Stimulated activated CD8-positive, alpha-beta memory T cell treated with anti-CD3 and anti-CD28 coated beads, Interleukin-7, amount 100 ng/mL, for 24 hours (primary cell): ENCODE measurements around the gene TENM4.

ENCODE experiments used
- DNase-seq: peaks from one replicate; pipeline ENCODE4 v3.0.0-alpha.2; 2020; ENCODE audit warnings: low read depth

The TENM4 gene

DNA sequence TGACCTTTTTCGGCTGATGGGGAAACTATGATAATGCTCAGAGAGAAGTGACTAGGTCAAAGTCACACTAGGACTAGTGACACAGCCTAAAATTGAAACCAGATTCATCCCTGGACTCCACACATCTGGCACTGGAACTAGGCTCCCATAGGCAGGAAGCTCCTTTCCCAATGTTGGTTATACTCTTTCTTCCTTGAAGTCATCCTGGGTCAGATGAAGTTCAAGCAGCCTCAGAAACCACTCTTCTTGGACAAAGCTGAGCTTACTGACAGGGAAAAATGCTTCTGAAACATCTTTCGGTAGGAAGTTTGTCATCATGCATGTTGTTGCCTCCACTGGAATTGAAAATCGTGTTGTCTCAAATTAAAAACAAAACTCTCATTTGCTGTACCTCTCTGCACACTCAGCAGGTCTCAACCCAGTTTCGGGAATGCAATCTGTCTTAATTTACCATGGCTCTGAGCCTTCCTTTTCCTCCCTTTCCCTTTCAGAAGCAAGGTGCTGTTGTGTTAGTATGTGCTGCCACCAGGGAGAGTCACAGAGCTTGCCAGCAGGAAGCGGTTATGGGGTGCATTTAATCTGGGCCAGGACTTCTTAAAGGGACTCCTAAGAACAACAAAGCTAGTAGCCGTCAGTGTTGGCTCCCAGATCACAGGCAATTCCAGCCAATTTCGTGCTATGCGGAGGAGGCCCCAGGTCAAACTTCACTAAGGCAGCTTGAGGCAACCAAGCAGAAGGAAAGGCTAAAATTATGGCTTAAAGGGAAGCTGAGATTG is 384.8 kb downstream of the TENM4 start:
- no peak for DNase-seq

DNA sequence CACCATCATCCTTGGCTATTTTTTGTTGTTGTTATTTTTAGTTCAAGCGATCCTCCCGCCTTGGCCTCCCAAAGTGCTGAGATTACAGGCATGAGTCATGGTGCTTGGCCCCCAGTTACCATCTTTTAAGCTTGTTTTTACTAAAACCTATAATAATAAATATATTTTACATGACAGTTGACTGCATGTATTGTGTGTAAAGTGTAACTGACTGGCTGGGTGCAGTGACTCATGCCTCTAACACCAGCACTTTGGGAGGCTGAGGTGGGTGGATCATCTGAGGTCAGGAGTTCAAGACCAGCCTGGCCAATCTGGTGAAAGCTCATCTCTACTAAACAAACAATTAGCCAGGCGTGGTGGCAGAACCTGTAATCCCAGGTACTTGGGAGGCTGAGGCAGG is 386.2 kb downstream of the TENM4 start:
- no peak for DNase-seq

DNA sequence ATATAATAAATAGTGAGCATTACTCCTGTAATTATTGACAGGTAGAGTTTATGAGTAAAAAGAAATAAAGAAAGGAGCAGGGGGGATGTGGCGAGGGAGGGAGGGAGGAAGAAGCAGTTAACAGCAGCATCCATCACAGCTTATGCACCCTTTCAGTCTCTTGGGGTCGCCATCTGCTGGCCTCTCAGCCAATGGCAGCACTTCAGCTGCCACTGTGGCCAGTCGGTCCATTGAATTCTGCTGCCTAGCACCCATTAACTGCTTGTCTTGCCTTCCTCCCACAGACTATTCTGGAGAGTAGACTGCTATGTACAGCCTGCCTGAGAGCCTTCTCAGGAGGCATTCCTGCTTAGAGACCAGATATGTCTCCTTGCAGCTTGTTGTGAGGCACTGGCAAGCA is 388.3 kb downstream of the TENM4 start:
- DNase-seq, result no peak

DNA sequence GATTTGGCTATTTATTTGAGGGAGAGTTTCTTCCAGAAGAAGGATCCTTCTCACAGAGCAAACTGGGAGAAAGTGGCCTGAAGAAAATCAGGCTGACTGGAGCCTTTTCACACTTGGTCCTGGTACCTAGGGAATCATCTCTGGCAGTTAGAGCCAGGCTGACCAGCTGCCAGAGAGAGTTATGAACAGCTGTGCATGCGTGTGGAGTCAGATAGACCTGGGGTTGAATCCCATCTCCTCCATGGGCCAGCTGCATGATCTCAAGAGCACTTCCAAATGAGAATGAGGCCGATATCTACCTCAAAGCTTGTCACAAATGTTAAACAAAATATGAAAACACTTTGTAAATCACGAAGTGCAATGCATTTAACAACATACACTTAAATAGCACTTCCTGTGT is 390.0 kb downstream of the TENM4 start:
- no peak for DNase-seq

DNA sequence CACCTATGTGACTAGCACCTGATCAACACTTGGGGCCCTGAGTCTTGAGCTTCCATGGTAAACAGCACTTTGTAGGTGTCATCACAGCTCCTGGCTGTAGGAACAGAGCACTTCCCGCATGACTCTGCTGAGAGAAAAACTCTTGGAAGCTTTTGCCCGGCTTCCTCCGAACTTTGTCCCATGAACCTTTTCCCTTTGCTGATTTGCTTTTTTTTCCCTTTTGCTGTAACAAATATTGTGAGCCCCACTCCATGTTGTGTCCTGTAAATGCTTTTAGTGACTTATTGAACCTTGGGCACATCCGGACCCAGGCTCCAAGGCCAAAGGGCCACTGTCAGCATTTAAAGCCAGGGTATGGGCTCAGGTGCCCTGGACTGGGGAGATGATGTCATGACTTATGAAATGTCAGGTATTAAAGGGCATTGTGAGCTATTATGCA is 391.1 kb downstream of the TENM4 start:
- no peak for DNase-seq

DNA sequence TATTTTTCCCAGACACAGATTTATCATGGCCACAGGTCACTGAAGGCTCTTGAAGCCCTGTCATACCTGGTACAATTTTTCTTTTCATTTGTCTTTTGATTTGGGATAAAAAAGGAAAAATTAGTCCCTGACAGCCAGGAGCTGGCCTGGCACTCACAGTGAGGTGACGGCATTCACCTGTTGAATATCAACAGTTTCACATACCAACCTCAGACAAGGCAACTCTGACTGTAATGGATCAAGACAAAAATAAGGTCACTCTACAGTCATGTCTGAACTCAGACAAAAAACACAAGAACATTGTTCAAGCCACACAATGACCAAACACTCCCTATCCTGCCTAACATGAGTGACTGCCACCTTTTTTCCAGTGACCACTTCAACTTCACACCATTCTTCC is 392.9 kb downstream of the TENM4 start:
- DNase-seq, result no peak

DNA sequence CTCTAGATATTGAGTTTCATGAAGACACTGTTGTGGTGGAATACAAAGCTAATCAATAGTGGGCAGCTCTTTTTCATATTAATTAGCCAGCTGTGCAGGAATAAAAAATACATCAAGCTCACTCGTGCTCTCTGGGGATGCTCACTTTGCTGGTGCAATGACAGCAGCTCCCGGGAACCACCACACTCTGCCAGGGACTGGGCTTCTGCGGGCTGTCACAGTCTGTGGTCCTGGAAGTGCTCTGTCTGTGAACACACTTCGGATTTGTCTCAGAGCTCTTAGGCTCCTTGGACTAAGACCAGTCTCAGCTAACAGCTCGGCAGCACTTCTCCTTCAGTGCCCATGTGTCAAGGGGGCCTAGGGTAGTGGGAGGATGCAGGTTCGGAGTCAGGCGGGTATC is 393.5 kb downstream of the TENM4 start:
- DNase-seq, result no peak

DNA sequence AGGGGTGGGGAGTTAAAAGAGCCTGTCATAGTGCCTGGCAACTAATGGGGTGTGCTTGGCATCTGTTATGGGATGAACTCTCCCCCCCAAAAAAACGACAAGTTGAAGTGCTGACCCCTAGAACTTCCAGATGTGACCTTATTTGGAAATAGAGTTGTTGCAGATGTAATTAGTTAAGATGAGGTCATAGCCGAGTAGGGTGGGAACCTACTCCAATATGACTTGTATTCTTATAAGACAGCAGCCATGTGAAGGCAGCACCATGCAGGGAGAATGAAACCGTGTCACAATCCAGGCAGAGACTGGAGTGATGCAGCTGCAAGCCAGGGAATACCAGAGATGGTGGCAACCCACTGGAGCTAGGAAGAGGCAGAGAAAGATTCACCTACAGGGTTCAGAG is 394.5 kb downstream of the TENM4 start:
- no peak for DNase-seq

DNA sequence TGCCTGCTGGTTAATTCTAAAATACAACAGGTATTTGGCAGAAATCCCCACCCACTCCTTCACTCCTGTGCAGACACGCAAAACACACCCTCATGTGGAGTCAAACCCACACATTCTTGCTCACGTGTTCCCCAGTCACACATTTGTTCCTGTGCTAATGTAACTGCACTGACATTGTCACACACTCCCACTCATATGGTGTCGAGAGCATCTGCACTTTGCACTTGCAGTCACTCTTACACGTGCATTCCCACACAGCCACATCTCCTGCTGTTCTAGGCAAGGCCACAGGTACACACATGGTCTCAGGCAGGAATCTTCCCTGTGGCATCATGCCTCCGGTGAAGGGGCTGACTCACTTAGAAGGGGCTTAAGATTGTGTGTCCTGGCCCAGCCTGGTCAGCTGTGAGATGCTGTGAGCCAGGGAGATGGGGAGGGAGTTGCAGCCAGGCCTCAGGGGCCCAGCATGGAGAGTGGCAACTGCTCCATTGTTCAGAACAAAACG is 395.0 kb downstream of the TENM4 start:
- no peak for DNase-seq

DNA sequence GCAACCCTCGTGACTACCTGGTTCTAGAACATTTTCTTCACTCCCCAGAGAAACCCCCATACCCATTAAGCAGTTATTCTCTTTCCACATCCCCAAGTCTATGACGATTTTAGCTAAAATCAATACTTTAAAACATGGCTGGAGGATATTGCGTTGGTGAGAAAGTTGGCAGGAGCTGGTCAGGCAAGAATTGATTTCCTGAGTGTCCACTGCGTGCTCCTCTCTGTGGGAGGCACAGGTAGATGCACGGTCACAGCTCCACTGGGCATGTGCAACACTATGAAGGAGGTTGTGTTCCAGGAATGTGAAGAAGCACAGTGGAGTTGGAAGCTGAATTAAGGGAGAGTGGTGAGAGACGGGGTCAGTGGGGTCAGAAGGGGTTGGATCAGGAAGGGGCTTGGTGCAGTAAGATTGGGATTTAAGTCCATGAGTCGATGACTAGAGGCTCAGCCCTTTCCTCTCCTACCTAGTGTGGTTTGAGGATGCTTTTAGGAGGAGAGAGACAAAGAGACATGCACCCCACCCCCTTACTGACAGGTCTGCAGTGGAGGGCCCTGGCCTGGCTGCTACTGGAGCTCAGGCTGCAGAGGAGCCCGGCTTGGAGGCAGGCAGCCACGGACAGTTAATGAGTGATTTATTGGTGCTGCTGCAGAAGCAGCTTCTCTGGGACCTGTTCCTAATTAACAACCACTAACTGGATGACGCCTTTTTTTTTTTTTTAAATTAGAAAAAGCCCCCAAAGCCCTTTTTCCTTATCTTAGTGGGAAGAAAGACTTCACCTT is 395.6 kb downstream of the TENM4 start:
- no peak for DNase-seq

DNA sequence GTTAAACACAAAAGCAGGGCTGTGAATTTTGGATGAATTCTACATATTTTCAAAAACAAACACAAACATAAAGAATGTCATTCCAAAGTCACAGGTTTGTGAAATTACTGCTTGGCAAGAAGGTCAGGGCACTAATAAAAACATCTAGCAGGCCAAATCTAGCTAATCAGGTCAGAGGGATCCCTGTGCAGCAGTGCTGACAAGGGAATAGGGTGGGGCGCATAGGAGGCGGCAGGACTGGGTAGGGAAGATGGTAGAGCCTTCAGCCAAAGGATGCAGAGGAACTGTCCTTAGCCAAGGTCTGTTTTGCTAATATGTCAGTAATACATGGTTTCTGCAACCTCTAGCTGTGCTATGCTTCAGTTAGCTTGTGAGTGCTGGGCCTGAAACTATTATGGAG is 396.6 kb downstream of the TENM4 start:
- DNase-seq, result no peak

DNA sequence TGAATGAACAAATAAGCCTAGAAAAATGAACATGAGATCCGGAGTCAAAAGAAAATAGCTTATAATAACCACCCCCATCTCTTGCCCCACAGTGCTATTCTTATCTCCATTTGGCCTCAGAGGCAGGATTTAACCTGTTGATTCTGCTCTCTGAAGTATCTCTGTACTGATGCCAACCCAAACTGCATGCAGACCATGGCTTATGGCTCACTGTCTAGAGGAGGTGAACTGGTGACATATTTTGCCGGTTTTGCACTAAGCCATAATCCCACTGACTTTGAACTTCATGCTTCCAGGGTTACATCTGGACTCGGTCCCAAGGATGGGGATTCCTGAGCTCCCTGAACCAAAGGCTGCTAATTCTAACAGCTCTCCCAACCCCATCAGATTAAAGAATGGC is 397.1 kb downstream of the TENM4 start:
- no peak for DNase-seq

DNA sequence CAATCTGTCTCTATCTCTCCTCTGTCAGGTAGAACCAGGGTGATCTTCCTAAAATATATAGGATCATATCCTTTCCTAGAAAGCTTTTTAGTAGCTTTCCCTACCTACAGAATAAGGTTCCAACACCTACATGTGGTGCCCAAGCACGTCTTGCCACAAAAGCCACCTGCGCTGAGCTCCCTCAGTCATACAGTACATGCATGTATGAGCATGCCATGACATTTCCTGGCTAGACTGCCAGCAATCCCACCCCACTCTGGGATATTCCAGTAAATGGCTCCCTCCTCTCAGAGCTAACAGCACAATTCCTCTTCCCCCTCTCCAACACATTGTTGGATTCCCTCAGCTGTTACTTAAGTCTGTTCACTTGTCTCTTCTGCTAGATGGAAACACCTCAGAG is 398.0 kb downstream of the TENM4 start:
- no peak for DNase-seq

DNA sequence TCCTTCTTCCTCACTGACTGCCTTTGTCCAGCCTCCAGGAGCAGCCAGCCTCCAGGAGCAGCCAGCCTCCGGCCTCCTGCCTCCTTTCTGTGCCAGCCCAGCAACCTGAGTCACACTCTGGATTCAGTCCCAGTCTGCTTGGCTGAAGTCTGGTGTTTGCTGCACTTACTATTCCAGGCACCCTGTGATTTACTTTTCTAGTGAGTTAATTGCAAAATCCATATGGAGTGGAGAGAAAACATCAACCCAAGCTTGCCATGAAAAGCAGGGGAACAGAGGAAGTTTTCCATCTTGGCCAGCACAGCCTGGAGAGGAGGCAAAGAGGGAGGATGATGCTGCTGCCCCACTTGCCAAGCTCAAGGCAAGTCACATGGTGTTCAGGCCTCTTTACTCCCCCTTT is 400.5 kb downstream of the TENM4 start:
- DNase-seq, result no peak

DNA sequence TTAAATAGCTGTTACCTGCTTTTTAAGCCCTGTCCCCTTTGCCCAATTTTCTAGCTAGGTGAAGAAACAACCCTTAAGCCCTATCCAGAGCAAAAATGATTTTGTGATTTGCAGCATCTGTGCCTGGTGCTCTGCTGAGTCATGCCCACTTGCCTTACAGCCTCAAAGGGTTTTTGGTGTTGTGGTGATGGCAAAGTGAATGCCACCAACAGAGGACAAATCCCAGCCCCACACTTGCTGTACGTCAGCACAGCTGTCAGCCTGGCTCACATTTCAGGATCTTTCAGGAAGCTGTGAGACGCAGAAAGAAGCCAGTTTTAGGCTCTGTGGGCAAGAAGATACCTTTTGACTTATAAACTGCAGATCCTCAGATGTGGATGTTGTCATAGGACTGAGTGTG is 401.7 kb downstream of the TENM4 start:
- DNase-seq, result no peak

DNA sequence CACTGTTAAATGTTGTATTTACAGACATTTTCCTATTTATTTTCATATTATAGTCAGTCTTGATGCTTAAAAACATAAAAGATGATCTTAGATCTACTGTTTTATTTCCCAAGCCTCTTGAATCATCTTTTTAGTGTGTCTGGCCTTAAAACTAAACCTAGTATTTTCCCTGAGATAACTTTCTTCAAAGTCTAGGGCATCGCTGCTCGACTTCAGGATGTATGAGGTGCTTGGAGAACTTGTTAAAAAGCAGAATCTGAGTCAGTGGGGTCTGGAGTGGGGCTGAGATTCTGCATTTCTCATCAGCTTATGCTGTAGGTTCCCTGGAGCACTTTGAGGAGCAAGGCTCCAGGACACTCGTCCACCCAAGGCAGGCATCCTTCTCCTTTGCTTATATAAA is 404.9 kb downstream of the TENM4 start:
- no peak for DNase-seq

DNA sequence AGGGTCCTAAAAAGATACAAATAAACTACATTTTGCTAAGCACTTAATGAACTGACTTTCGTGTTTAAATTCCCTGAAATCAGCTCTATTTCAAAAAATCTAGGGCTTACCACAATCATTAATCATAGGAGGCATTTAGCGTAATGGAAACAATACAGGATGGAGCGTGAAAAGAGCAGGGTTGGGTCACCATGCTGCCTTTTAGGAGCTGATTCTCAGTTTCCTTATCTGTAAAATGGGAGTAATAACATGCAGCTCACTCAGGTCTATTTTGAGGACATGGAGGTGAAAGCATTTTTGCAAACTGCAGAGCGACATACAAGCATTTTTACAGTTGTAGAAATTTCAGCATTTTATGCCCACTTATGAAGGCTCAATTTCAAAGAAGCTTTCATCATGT is 407.0 kb downstream of the TENM4 start:
- DNase-seq, result no peak

DNA sequence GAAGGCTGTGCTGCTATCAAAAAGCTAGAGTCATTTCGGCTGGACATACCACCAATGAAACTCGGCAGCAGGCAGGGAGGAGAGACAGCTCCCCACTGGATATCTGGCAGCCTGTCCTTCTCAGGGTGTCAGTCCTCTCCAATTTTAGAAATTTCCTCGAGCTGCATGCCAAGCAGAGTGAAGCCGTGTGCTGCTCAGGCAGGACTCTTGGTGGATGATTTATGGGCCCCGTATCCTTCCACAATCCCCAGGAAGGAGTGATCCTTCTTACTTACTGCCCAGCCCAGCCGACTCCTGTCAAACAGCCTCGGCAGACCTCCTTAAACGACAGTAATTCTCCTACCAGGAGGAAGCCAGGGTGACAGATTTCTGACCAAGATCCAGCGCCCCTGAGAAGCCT is 410.4 kb downstream of the TENM4 start:
- DNase-seq, result no peak

DNA sequence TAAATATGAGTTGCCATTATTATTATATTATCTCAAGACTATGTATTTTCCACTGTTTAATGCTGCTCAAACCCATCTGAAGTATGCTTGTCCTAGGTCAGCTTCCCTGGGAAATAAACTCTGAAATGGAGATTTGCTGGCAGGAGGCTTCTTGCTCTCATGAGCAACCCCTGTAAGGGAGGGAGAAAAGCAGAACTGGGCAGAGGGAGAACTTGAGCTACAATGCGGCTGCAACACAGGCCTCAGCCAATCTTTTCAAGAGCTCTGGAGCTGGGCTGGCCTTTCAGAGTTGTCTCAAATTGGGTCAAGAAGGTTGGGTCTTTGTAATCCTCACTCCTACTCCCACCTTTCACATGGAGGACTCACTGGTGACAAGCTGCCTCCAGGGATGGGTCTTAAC is 412.6 kb downstream of the TENM4 start:
- no peak for DNase-seq

DNA sequence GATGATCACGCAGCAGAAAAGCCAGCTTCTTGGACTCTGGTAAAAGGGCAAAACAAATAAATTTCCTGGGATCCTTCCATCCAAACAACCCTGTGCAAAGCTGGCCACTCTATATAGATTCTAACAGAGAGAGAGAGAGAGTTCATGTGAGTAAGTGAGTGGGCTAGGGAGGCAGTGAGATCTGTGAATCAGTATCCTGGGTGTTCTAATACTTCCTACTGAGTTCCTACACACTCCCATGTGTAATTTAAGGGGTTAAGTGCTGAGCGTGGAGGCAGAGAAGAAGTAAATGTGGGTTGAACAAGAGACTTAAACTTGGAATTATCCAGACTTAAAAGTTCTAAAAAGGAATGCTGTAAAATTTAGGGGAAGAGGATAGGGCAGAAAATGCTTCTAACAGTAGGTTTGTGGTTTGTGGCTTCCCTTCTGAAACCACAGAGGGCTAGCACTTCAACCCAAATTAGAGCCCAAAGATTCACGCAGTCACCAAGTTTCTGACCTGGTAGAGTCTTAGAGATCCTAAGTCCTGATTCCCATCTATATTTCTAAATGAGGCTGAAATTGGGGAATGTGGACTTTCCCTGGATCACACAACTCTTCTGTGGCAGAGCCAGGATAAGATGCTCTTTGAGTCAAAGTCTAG is 413.9 kb downstream of the TENM4 start:
- no peak for DNase-seq

DNA sequence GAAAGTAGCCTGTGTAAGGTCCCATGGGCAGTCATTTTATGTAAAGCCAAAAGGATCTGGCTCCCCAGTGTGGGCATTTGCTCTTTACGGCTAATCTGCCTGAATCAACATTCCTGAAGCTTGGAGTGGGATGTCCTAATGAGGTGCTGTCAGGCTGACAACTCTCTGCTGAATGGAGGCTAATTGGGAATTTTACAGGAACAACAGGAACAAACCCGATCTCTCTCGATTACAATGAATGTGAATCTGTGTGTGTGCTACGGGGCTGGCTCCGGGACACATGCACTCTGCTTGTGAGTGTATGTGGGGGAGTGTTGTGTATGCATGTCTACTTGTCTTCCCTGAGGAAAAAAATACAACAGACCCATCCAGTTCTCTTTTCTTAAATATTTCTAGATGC is 415.2 kb downstream of the TENM4 start:
- DNase-seq, result no peak

DNA sequence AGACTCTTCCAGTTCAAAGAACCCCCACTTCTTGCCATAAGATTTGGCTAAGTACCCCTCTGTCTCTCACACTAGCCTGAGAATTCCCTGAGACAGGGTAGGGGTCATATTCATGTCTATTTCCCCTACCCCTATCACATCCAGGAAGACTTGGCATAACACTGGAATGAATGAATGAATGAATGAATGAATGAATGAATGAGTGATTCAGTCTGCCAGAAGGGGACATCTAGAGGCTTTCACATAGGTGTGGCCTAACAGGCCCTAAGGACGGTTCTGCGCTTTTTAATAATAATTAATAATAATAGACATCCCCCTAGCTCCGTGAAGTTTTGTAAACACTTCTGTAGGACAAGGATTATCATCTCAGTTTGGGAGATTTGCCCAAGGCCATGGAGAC is 415.7 kb downstream of the TENM4 start:
- no peak for DNase-seq

DNA sequence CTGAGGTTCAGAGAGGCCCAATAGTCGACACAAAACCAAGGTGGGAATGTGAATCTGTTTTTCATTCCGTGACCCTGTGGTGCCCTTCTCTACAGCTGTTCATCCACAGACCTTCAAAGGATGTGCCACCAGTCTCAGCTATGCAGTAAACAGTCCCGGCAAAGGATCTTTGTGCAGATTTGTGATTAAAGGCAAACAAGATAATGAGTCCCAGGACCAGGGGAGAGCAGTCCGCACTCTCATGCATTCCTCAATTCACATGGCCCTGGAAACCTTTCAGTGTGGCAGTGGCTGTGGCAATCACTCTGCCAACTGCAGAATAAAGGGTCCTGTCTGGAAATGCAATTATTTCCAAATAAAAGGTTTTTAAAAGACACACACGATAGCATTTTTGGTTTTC is 418.6 kb downstream of the TENM4 start:
- no peak for DNase-seq
